HepG2 (cell line): ENCODE measurements around the gene HSPA1A. TPM values are rescaled to one million over a fixed set of nuclear protein-coding genes. Genes with fewer than 3 reads are reported as not detected.

Experiments
- ATF5 ChIP-seq: sonication (generic); formaldehyde crosslinking; IDR thresholded peaks from 2 replicates; pipeline ENCODE4 v1.4.0; 2020; ENCODE audit warnings: mild to moderate bottlenecking, low read depth, missing genetic modification reagents
- BCLAF1 ChIP-seq: fragments of 450-650 bp; IDR thresholded peaks from 2 replicates; pipeline ENCODE4 v1.6.1; 2017; ENCODE audit warnings: mild to moderate bottlenecking
- CCDC6 ChIP-seq: sonication (generic); formaldehyde crosslinking; IDR thresholded peaks from 2 replicates; pipeline ENCODE4 v1.8.1; 2022; ENCODE audit warnings: mild to moderate bottlenecking, missing genetic modification reagents, moderate library complexity
- FOXA3 ChIP-seq: IDR thresholded peaks from 2 replicates; pipeline ENCODE4 v1.6.1; 2016; ENCODE audit warnings: missing genetic modification reagents, missing compliant biosample characterization
- ISX ChIP-seq: sonication (generic); formaldehyde crosslinking; conservative IDR thresholded peaks from 2 replicates; pipeline ENCODE4 v1.5.0; 2020; ENCODE audit warnings: missing genetic modification reagents
- MEIS2 ChIP-seq: sonication (generic); formaldehyde crosslinking; IDR thresholded peaks from 2 replicates; pipeline ENCODE4 v1.9.0; 2021; ENCODE audit warnings: mild to moderate bottlenecking, missing genetic modification reagents
- MTA1 ChIP-seq: sonication (generic); formaldehyde crosslinking; IDR thresholded peaks from 2 replicates; pipeline ENCODE4 v1.4.0; 2020; ENCODE audit warnings: missing genetic modification reagents, mild to moderate bottlenecking, borderline replicate concordance
- MXD1 ChIP-seq: sonication (generic); formaldehyde crosslinking; IDR thresholded peaks from 2 replicates; pipeline ENCODE4 v1.4.0; 2020; ENCODE audit warnings: mild to moderate bottlenecking, missing genetic modification reagents
- REL ChIP-seq: sonication (generic); formaldehyde crosslinking; conservative IDR thresholded peaks from 2 replicates; pipeline ENCODE4 v1.8.0; 2022; ENCODE audit warnings: mild to moderate bottlenecking, missing genetic modification reagents, moderate library complexity
- REPIN1 ChIP-seq: sonication (generic); formaldehyde crosslinking; IDR thresholded peaks from 2 replicates; pipeline ENCODE4 v1.8.0; 2022; ENCODE audit warnings: missing genetic modification reagents, low read depth, mild to moderate bottlenecking, borderline replicate concordance
- ZBTB21 ChIP-seq: sonication (generic); formaldehyde crosslinking; IDR thresholded peaks from 2 replicates; pipeline ENCODE4 v1.4.0; 2020; ENCODE audit warnings: missing genetic modification reagents
- ZBTB26 ChIP-seq: IDR thresholded peaks from 2 replicates; pipeline ENCODE4 v1.6.1; 2016; ENCODE audit warnings: missing compliant biosample characterization, missing genetic modification reagents, borderline replicate concordance
- ZNF24 ChIP-seq: fragments of 450-650 bp; IDR thresholded peaks from 2 replicates; pipeline ENCODE4 v1.6.1; 2017; ENCODE audit warnings: antibody characterized with exemption, mild to moderate bottlenecking
- ZNF343 ChIP-seq: sonication (generic); formaldehyde crosslinking; IDR thresholded peaks from 2 replicates; pipeline ENCODE4 v1.4.0; 2020; ENCODE audit warnings: mild to moderate bottlenecking, missing genetic modification reagents
- ZNF432 ChIP-seq: sonication (generic); formaldehyde crosslinking; IDR thresholded peaks from 2 replicates; pipeline ENCODE4 v1.5.0; 2020; ENCODE audit warnings: missing genetic modification reagents, mild to moderate bottlenecking, borderline replicate concordance
- ZNF501 ChIP-seq: sonication (generic); formaldehyde crosslinking; IDR thresholded peaks from 2 replicates; pipeline ENCODE4 v1.5.1; 2020; ENCODE audit warnings: mild to moderate bottlenecking, moderate library complexity, missing genetic modification reagents
- polyA plus RNA-seq, 8 experiments: library from polyadenylated mRNA; depleted of rRNA in 3 of 8; stranded (reverse) in 7 of 8; unstranded in 1 of 8; fragments of >200 nt; fragmentation: Illumina TruSeq in 4 of 8; extraction: Trizol in 4 of 8; gene quantifications; 2 replicates each; pipeline versions ENCODE4 v1.2.1 to v1.2.3, GENCODE V29; 2011 to 2016; ENCODE audit warnings: low read depth in 4 of 8, missing spikeins in 1 of 8, mixed read lengths in 1 of 8; ENCODE audit not compliant: insufficient read depth in 1 of 8
- total RNA-seq, 5 experiments: library from RNA; depleted of rRNA; stranded (reverse); fragments of >200 nt; fragmentation: Illumina TruSeq; extraction: Trizol; gene quantifications; 2 replicates each; pipeline ENCODE4 v1.2.3, GENCODE V29; 2016; ENCODE audit warnings: low read depth in 1 of 5
- TF ChIP-seq, protein P1 (sequence below): sonication (generic); formaldehyde crosslinking; IDR thresholded peaks from 2 replicates; pipeline ENCODE4 v1.4.0; 2020; ENCODE audit warnings: missing genetic modification reagents
- TF ChIP-seq, protein P2 (sequence below): sonication (generic); formaldehyde crosslinking; IDR thresholded peaks from 2 replicates; pipeline ENCODE4 v1.5.0; 2020; ENCODE audit warnings: mild to moderate bottlenecking, missing genetic modification reagents

Gene HSPA1A
- total and polyA plus RNA-seq, 2 of the 13 experiments (the other 11 are each of a cell fraction or from before 2014, with no cell fraction given) = 44.5 to 85.0 TPM

DNA sequence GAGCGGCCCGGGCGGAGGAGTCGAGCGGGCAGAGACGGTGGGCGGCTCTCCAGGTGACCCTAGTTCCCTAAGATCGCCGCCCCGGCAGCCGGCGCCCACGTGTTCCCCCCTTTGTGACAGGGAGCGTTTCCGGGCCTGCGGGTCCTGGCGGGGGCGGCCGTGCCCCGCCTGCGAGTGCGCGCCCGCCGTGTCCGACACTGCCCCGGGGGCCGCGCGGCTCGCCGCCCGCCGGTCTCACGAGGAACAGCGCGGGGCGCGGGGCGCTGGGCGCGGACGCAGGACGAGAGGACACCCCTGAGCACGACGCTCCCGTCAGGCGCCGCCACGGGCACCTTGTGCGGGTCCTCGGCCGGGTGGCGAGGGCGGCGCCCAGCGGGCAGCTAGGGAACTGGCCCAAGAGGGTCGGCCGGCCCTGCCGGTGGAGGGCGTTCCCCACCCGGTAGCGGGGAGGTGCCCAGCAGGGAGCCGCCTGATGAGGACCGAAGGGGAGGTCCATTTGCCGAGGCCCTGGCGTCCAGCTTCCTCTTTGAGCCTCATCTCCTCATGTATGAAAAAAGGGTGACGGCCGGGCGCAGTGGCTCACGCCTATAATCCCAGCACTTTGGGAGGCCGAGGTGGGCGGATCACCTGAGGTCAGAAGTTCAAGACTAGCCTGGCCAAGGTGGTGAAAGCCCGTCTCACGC, 19.6 kb upstream of the HSPA1A start, which contains the start of gene VARS1 (continued):
- TF ChIP-seq MXD1 (CRISPR knock-in tag) (peak; percentile 100), REPIN1 (CRISPR knock-in tag) (no peak; the same call in 1 of the 2 replicates), CCDC6 (CRISPR knock-in tag) (peak; percentile 99), ZNF343 (CRISPR knock-in tag) (peak; percentile 70; the same call in 1 of the 2 replicates), ZBTB21 (CRISPR knock-in tag) (no peak), FOXA3 (CRISPR knock-in tag) (no peak), ATF5 (CRISPR knock-in tag) (no peak), ISX (CRISPR knock-in tag) (0 out of 2 replicates have a peak, but pooled peaks have one; percentile 72), ZNF24 (no peak), ZNF432 (CRISPR knock-in tag) (no peak), ZNF501 (CRISPR knock-in tag) (peak; percentile 54; the same call in 1 of the 2 replicates), REL (no peak), MEIS2 (CRISPR knock-in tag) (peak; percentile 88), BCLAF1 (no peak), MTA1 (CRISPR knock-in tag) (peak; percentile 92), ZBTB26 (CRISPR knock-in tag) (no peak; the same call in 1 of the 2 replicates)
- TF ChIP-seq, protein P1, sequence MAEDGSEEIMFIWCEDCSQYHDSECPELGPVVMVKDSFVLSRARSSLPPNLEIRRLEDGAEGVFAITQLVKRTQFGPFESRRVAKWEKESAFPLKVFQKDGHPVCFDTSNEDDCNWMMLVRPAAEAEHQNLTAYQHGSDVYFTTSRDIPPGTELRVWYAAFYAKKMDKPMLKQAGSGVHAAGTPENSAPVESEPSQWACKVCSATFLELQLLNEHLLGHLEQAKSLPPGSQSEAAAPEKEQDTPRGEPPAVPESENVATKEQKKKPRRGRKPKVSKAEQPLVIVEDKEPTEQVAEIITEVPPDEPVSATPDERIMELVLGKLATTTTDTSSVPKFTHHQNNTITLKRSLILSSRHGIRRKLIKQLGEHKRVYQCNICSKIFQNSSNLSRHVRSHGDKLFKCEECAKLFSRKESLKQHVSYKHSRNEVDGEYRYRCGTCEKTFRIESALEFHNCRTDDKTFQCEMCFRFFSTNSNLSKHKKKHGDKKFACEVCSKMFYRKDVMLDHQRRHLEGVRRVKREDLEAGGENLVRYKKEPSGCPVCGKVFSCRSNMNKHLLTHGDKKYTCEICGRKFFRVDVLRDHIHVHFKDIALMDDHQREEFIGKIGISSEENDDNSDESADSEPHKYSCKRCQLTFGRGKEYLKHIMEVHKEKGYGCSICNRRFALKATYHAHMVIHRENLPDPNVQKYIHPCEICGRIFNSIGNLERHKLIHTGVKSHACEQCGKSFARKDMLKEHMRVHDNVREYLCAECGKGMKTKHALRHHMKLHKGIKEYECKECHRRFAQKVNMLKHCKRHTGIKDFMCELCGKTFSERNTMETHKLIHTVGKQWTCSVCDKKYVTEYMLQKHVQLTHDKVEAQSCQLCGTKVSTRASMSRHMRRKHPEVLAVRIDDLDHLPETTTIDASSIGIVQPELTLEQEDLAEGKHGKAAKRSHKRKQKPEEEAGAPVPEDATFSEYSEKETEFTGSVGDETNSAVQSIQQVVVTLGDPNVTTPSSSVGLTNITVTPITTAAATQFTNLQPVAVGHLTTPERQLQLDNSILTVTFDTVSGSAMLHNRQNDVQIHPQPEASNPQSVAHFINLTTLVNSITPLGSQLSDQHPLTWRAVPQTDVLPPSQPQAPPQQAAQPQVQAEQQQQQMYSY (CRISPR knock-in tag) = peak; percentile 55; the same call in 1 of the 2 replicates
- TF ChIP-seq, protein P2, sequence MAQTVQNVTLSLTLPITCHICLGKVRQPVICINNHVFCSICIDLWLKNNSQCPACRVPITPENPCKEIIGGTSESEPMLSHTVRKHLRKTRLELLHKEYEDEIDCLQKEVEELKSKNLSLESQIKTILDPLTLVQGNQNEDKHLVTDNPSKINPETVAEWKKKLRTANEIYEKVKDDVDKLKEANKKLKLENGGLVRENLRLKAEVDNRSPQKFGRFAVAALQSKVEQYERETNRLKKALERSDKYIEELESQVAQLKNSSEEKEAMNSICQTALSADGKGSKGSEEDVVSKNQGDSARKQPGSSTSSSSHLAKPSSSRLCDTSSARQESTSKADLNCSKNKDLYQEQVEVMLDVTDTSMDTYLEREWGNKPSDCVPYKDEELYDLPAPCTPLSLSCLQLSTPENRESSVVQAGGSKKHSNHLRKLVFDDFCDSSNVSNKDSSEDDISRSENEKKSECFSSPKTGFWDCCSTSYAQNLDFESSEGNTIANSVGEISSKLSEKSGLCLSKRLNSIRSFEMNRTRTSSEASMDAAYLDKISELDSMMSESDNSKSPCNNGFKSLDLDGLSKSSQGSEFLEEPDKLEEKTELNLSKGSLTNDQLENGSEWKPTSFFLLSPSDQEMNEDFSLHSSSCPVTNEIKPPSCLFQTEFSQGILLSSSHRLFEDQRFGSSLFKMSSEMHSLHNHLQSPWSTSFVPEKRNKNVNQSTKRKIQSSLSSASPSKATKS (CRISPR knock-in tag) = no peak; the same call in 1 of the 2 replicates
